OCI-LY7 (cell line): Measurements from ENCODE around the gene DAB1.

Source experiments
- CTCF ChIP-seq: fragments of 200-600 bp; sonication (generic); conservative IDR thresholded peaks from 2 replicates; pipeline ENCODE4 v1.5.1; 2014; ENCODE audit warnings: mild to moderate bottlenecking, antibody characterized with exemption, low read length, moderate library complexity, mixed read lengths
- EZH2phosphoT487 ChIP-seq: fragments of 200-600 bp; sonication (generic); IDR thresholded peaks from 2 replicates; pipeline ENCODE4 v1.6.1; 2018; ENCODE audit warnings: low read depth, borderline replicate concordance, mild to moderate bottlenecking, mixed run types, antibody characterized with exemption, low read length, moderate library complexity, mixed read lengths

DNA sequence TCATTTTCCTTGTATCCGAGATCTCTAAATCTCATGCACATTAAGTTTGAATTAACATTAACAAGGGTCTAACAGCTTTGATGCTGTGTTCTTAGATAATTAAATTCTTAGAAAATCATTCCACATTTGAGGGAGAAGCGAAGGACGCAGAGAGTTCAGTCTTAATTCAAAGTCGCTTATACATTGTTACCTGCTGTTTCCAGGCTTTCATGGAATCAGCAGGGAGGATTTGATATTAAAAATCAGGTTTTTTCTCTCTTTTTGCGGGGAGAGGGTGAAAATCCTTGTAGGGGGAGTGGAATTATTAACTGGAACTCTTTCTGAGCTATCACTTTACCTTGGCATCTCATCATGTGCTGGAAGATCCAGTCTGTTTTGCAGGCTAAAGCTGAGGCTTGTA lies 27.7 kb upstream of the DAB1 start:
- no peak for TF ChIP-seq CTCF
- TF ChIP-seq EZH2phosphoT487, result no peak
